ENCODE results near the gene C2orf72. TPM values are rescaled to one million over a fixed set of nuclear protein-coding genes. Genes with fewer than 3 reads are reported as not detected.
"Not testable (repeated sequence)": the region's sequence is repeated elsewhere in the genome, so short reads cannot be mapped to it uniquely, and the experiment has no call there.

The C2orf72 gene
- polyA plus RNA-seq, 1 experiment, result not detected

DNA sequence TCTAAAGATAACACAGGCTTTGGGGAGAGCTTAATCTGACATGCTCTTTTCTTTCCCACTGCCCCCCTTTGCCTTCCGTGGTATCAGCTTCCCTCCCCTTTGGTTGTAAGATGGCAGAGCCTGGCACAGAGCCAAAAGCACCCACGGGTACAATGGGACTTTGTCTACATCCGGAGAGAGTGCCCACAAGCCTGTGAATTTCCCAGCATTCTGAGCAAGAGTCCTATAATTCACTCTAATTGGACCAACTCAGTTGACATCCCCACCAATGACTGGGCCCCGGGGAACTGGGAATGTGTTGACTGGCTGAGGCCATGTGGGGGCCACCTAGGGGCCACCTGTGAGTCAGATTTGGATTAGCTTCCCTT lies 20.1 kb upstream of the C2orf72 start:
- Histone ChIP-seq H3K9me3 (ENCODE audit: control insufficient read depth, insufficient read depth, low read length) (no peaks in the 10 kb centered on the region; the same call in 1 of the 2 replicates), H3K27me3 (ENCODE audit: control insufficient read depth, insufficient read depth, low read length) (peaks cover 17% of the 10 kb centered on the region), H3K27ac (ENCODE audit: low read depth, low read length) (no peak overlapping the region), H3K4me3 (ENCODE audit: low read depth, low read length) (no peak overlapping the region)
- no peak for DNase-seq (ENCODE audit: low read depth, low spot score)
- no peak for TF ChIP-seq CTCF (IDR thresholded peaks at IDR 0.05; ENCODE audit: low read depth, low read length)
- ChIA-PET CTCF (interaction anchor here (1.0 kb wide), 1 partner anchor 30 kb away, joined by 4 read pairs; no protein-coding TSS in a partner anchor), POLR2A (interaction anchor here (0.5 kb wide), 1 partner anchor 69 kb away, joined by 3 read pairs; no protein-coding TSS in a partner anchor)

- Histone ChIP-seq H3K4me3 (ENCODE audit: low read depth, low read length) (no peak overlapping the region), H3K9me3 (ENCODE audit: control insufficient read depth, insufficient read depth, low read length) (no peaks in the 10 kb centered on the region; the same call in 1 of the 2 replicates), H3K27ac (ENCODE audit: low read depth, low read length) (no peak overlapping the region), H3K27me3 (ENCODE audit: control insufficient read depth, insufficient read depth, low read length) (peaks cover 13% of the 10 kb centered on the region)
- no peak for TF ChIP-seq CTCF (IDR thresholded peaks at IDR 0.05; ENCODE audit: low read depth, low read length)
- DNase-seq (ENCODE audit: low read depth, low spot score), result no peak
- ChIA-PET CTCF (interaction anchor here (1.0 kb wide), 1 partner anchor 194 kb away, joined by 3 read pairs; no protein-coding TSS in a partner anchor), POLR2A (no interaction called here)
Observed at GRCh38 chr2:231018184-231018583, 19.1 kb upstream of the C2orf72 start.

- DNase-seq (ENCODE audit: low read depth, low spot score); H3K27me3 ChIP-seq (ENCODE audit: control insufficient read depth, insufficient read depth, low read length); H3K9me3 ChIP-seq (ENCODE audit: control insufficient read depth, insufficient read depth, low read length); H3K27ac ChIP-seq (ENCODE audit: low read depth, low read length); H3K4me3 ChIP-seq (ENCODE audit: low read depth, low read length); POLR2A ChIA-PET: not testable (repeated sequence)
- CTCF ChIA-PET, result interaction anchor here (0.9 kb wide), 1 partner anchor 177 kb away, joined by 3 read pairs; no protein-coding TSS in a partner anchor
Observed at GRCh38 chr2:231025059-231025458, 12.3 kb upstream of the C2orf72 start.

DNA sequence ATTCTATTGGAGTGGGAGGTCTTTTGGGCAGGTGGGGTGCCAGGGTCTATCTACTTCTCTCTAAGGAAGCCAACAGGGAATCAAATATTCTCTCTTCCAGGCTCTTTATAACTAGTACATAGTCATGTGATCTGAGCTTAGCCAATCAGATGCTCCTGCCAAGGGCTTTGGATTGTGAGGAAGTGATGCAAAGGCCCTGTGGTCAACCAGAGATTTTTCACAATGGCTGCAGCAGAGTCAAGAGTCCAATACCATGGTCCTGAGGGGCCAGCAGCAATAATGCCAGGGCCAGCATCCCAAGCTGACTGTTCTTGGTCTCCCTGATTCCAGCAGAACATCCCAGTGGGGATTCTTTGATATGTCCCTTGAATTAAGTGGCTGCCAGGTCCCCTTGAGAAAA lies 8.4 kb upstream of the C2orf72 start:
- H3K27me3 ChIP-seq (ENCODE audit: control insufficient read depth, insufficient read depth, low read length), result peaks cover 23% of the 10 kb centered on the region
- ChIA-PET POLR2A (no interaction called here), CTCF (interaction anchor here (1.2 kb wide), 1 partner anchor 24 kb away, joined by 3 read pairs; no protein-coding TSS in a partner anchor)
- no peak overlapping the region for H3K4me3 ChIP-seq (ENCODE audit: low read depth, low read length)
- no peak for DNase-seq (ENCODE audit: low read depth, low spot score)
- no peak overlapping the region for H3K27ac ChIP-seq (ENCODE audit: low read depth, low read length)
- no peaks in the 10 kb centered on the region for H3K9me3 ChIP-seq (ENCODE audit: control insufficient read depth, insufficient read depth, low read length)
- TF ChIP-seq CTCF (IDR thresholded peaks at IDR 0.05; ENCODE audit: low read depth, low read length), result no peak

- CTCF ChIA-PET, result interaction anchor here (1.1 to 1.2 kb wide), 2 partner anchors 23 to 42 kb away, joined by 3 to 6 read pairs; no protein-coding TSS in a partner anchor
- H3K27me3 ChIP-seq (ENCODE audit: control insufficient read depth, insufficient read depth, low read length), result peaks cover 23% of the 10 kb centered on the region
- H3K27ac ChIP-seq (ENCODE audit: low read depth, low read length), result no peak overlapping the region
- POLR2A ChIA-PET, result no interaction called here
- TF ChIP-seq CTCF (IDR thresholded peaks at IDR 0.05; ENCODE audit: low read depth, low read length), result no peak
- H3K9me3 ChIP-seq (ENCODE audit: control insufficient read depth, insufficient read depth, low read length), result no peaks in the 10 kb centered on the region
- H3K4me3 ChIP-seq (ENCODE audit: low read depth, low read length), result no peak overlapping the region
- DNase-seq (ENCODE audit: low read depth, low spot score), result no peak
Observed at GRCh38 chr2:231029563-231029962, 7.8 kb upstream of the C2orf72 start.

Data from AG04450 (cell line).